HFFc6 (cell line): Measurements from ENCODE around the gene GATA3. TPM values are rescaled to one million over a fixed set of nuclear protein-coding genes. Genes with fewer than 3 reads are reported as not detected.

Source experiments
- DNase-seq: peaks from one replicate; pipeline ENCODE4 v3.0.0-alpha.2; 2018
- H3K27ac Mint-ChIP-seq: 2 replicates; pipeline ENCODE4 v1.8.0; 2020; ENCODE audit warnings: mild to moderate bottlenecking, mixed read lengths
- H3K27me3 Mint-ChIP-seq: 2 replicates; pipeline ENCODE4 v1.8.0; 2021; ENCODE audit warnings: mild to moderate bottlenecking, moderate library complexity, mixed read lengths; ENCODE audit not compliant: insufficient read depth
- H3K36me3 Mint-ChIP-seq: 2 replicates; pipeline ENCODE4 v1.8.0; 2021; ENCODE audit warnings: low read depth, mixed read lengths
- H3K4me1 Mint-ChIP-seq: 2 replicates; pipeline ENCODE4 v1.8.0; 2020; ENCODE audit warnings: low read depth, mixed read lengths
- H3K4me3 Mint-ChIP-seq: 2 replicates; pipeline ENCODE4 v1.8.0; 2020; ENCODE audit warnings: mild to moderate bottlenecking, moderate library complexity, mixed read lengths
- H3K9me3 Mint-ChIP-seq: 2 replicates; pipeline ENCODE4 v1.8.0; 2020; ENCODE audit warnings: mild to moderate bottlenecking, mixed read lengths
- CTCF ChIP-seq: fragments of 200-600 bp; sonication (generic); IDR thresholded peaks from 2 replicates; pipeline ENCODE4 v1.5.0; 2021; ENCODE audit warnings: antibody characterized with exemption, mild to moderate bottlenecking
- total RNA-seq, 6 experiments: library from RNA; stranded (reverse); fragmentation: NEBNext Ultra II Directional; extraction: Animal tissue kit (Norgen Biotek cat#: 25700); gene quantifications; 2 replicates in 1 of 6; 3 replicates in 5 of 6; pipeline ENCODE4 v1.2.3, GENCODE V29; 2021

The GATA3 gene
- total RNA-seq, 6 experiments from 2014 or later: 0.07 to 0.43 (median 0.16) TPM; not detected in 2

DNA sequence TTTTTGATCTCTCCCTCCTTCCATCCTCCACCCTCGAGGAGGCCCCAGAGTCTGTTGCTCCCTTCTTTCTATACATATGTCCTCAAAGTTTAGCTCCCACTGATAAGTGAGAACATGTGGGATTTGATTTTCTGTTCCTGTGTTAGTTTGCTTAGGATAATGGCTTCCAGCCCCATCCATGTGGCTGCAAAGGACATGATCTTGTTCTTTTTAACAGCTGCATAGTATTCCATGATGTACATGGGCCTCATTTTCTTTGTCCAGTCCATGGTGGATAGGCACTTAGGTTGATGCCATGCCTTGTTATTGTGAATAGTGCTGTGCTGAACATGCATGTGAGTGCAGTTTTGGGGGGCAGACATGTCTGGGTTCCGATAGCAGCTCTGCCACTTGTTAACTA is 51.4 kb downstream of the GATA3 start:
- Mint-ChIP-seq H3K27ac (no peak overlapping the region), H3K27me3 (peaks cover 19% of the 10 kb centered on the region), H3K4me1 (no peaks in the 10 kb centered on the region), H3K36me3 (no peaks in the 10 kb centered on the region), H3K4me3 (no peak overlapping the region), H3K9me3 (no peaks in the 10 kb centered on the region)
- no peak for DNase-seq
- no peak for TF ChIP-seq CTCF

GRCh38 chr10:8112230-8112905 is 57.9 kb downstream of the GATA3 start:
- H3K27me3 Mint-ChIP-seq: peaks cover 13% of the 10 kb centered on the region
- no peak for TF ChIP-seq CTCF
- H3K4me3 Mint-ChIP-seq: no peak overlapping the region
- DNase-seq: no peak
- no peaks in the 10 kb centered on the region for H3K9me3 Mint-ChIP-seq
- H3K27ac Mint-ChIP-seq: no peak overlapping the region
- no peaks in the 10 kb centered on the region for H3K4me1 Mint-ChIP-seq
- H3K36me3 Mint-ChIP-seq: no peaks in the 10 kb centered on the region

GRCh38 chr10:8112942-8113442 is 58.5 kb downstream of the GATA3 start:
- H3K27me3 Mint-ChIP-seq: peaks cover 11% of the 10 kb centered on the region; the same call in 1 of the 2 replicates
- no peak for DNase-seq
- no peaks in the 10 kb centered on the region for H3K9me3 Mint-ChIP-seq
- no peak for TF ChIP-seq CTCF
- H3K4me3 Mint-ChIP-seq: no peak overlapping the region
- no peaks in the 10 kb centered on the region for H3K36me3 Mint-ChIP-seq
- no peaks in the 10 kb centered on the region for H3K4me1 Mint-ChIP-seq
- H3K27ac Mint-ChIP-seq: no peak overlapping the region

GRCh38 chr10:8113616-8114015 is 59.1 kb downstream of the GATA3 start:
- H3K4me3 Mint-ChIP-seq: no peak overlapping the region
- H3K27ac Mint-ChIP-seq: no peak overlapping the region
- TF ChIP-seq CTCF: no peak
- no peak for DNase-seq
- peaks cover 11% of the 10 kb centered on the region for H3K27me3 Mint-ChIP-seq
- no peaks in the 10 kb centered on the region for H3K36me3 Mint-ChIP-seq
- no peaks in the 10 kb centered on the region for H3K4me1 Mint-ChIP-seq
- no peaks in the 10 kb centered on the region for H3K9me3 Mint-ChIP-seq

- peaks cover 4% of the 10 kb centered on the region; the same call in 1 of the 2 replicates for H3K27me3 Mint-ChIP-seq
- H3K4me1 Mint-ChIP-seq: no peaks in the 10 kb centered on the region
- no peaks in the 10 kb centered on the region; the same call in 1 of the 2 replicates for H3K9me3 Mint-ChIP-seq
- H3K4me3 Mint-ChIP-seq: no peak overlapping the region
- H3K36me3 Mint-ChIP-seq: no peaks in the 10 kb centered on the region
- no peak for TF ChIP-seq CTCF
- no peak for DNase-seq
- H3K27ac Mint-ChIP-seq: no peak overlapping the region
Measured at GRCh38 chr10:8114741-8115617, 60.5 kb downstream of the GATA3 start.
